Hepatocyte (in vitro differentiated cells): ENCODE measurements around the gene COX19.
A peak's percentile ranks its signal among the peaks of the same experiment; 100 is the strongest.

Experiments
- EZH2 ChIP-seq: fragments of 200-600 bp; sonication (generic); IDR thresholded peaks from 2 replicates; pipeline ENCODE4 v1.6.1; 2016; ENCODE audit warnings: antibody characterized with exemption, mild to moderate bottlenecking, borderline replicate concordance
- EZH2phosphoT487 ChIP-seq: fragments of 200-600 bp; sonication (generic); IDR thresholded peaks from one replicate; pipeline ENCODE4 v1.6.1; 2018; ENCODE audit warnings: antibody characterized with exemption, mild to moderate bottlenecking, low read depth, moderate library complexity; ENCODE audit not compliant: unreplicated experiment, severe bottlenecking
- TF ChIP-seq, protein P1 (sequence below): fragments of 200-600 bp; sonication (generic); IDR thresholded peaks from 2 replicates; pipeline ENCODE4 v1.5.1; 2016; ENCODE audit warnings: antibody characterized with exemption, mild to moderate bottlenecking; ENCODE audit not compliant: poor library complexity

GRCh38 chr7:964401-965231 is 10.7 kb downstream of the COX19 start:
- TF ChIP-seq, protein P1, sequence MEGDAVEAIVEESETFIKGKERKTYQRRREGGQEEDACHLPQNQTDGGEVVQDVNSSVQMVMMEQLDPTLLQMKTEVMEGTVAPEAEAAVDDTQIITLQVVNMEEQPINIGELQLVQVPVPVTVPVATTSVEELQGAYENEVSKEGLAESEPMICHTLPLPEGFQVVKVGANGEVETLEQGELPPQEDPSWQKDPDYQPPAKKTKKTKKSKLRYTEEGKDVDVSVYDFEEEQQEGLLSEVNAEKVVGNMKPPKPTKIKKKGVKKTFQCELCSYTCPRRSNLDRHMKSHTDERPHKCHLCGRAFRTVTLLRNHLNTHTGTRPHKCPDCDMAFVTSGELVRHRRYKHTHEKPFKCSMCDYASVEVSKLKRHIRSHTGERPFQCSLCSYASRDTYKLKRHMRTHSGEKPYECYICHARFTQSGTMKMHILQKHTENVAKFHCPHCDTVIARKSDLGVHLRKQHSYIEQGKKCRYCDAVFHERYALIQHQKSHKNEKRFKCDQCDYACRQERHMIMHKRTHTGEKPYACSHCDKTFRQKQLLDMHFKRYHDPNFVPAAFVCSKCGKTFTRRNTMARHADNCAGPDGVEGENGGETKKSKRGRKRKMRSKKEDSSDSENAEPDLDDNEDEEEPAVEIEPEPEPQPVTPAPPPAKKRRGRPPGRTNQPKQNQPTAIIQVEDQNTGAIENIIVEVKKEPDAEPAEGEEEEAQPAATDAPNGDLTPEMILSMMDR = peak; percentile 32
- TF ChIP-seq EZH2 = no peak
- no peak for TF ChIP-seq EZH2phosphoT487
